GM21447 (cell line): ENCODE measurements around the gene AXIN1.
"Not testable (repeated sequence)": the region's sequence is repeated elsewhere in the genome, so short reads cannot be mapped to it uniquely, and the experiment has no call there.

Experiments
- ATAC-seq: cut with Tn5 transposase; IDR thresholded peaks from one replicate; pipeline ENCODE4 v1.9.1; 2021; ENCODE audit not compliant: unreplicated experiment

Gene AXIN1

GRCh38 chr16:381012-381788 is 28.7 kb upstream of the AXIN1 start:
- ATAC-seq, result peak; percentile 22

GRCh38 chr16:380762-381011 is 28.2 kb upstream of the AXIN1 start:
- no peak for ATAC-seq

GRCh38 chr16:379961-380761 is 27.6 kb upstream of the AXIN1 start:
- no peak for ATAC-seq

- no peak for ATAC-seq
These were observed 26.8 kb upstream of the AXIN1 start for GRCh38 chr16:379183-379960.

- no peak for ATAC-seq
These were observed 26.3 kb upstream of the AXIN1 start for GRCh38 chr16:378821-379182.

- not testable (repeated sequence) for ATAC-seq
These were observed 25.7 kb upstream of the AXIN1 start for GRCh38 chr16:378113-378820.

- no peak for ATAC-seq
These were observed 25.0 kb upstream of the AXIN1 start for GRCh38 chr16:377419-377951.

- no peak for ATAC-seq
These were observed 24.4 kb upstream of the AXIN1 start for GRCh38 chr16:376817-377418.

GRCh38 chr16:375927-376816 is 23.6 kb upstream of the AXIN1 start:
- ATAC-seq, result no peak

GRCh38 chr16:375212-375611 is 22.7 kb upstream of the AXIN1 start:
- ATAC-seq, result no peak

GRCh38 chr16:374616-374926 is 22.0 kb upstream of the AXIN1 start:
- no peak for ATAC-seq

- no peak for ATAC-seq
These were observed 21.5 kb upstream of the AXIN1 start for GRCh38 chr16:373848-374615.

GRCh38 chr16:373020-373598 is 20.6 kb upstream of the AXIN1 start:
- ATAC-seq, result no peak

GRCh38 chr16:372302-372983 is 19.9 kb upstream of the AXIN1 start:
- ATAC-seq, result no peak

GRCh38 chr16:371515-372301 is 19.2 kb upstream of the AXIN1 start:
- ATAC-seq, result no peak

GRCh38 chr16:370979-371514 is 18.5 kb upstream of the AXIN1 start:
- no peak for ATAC-seq

- ATAC-seq, result peak; percentile 91
These were observed 17.9 kb upstream of the AXIN1 start, which contains the start of gene MRPL28 for GRCh38 chr16:370443-370842. MRPL28 (minus strand) TSS chr16:370538; CDS start chr16:370218, 320 bp downstream.
